ENCODE measurements around the gene KIAA1671. TPM values are rescaled to one million over a fixed set of nuclear protein-coding genes. Genes with fewer than 3 reads are reported as not detected.

Gene KIAA1671
- total and polyA plus RNA-seq, 2 donors (not counting 1 experiment from before 2014, with no cell fraction given) = 0.01 to 0.02 TPM

GRCh38 chr22:25147642-25147928 is 195.1 kb downstream of the KIAA1671 start:
- Histone ChIP-seq H3K27me3 (replicated peaks in 1 of 4; ENCODE audit: control extremely low read depth in 1 of 4, control insufficient read depth in 3 of 4, insufficient read depth in 4 of 4, low read length in 3 of 4) (no peaks in the 10 kb centered on the region), H3K9ac (ENCODE audit: low read length) (no peak overlapping the region), H3K4me2 (replicated peaks; ENCODE audit: low read depth, low read length, poor library complexity, severe bottlenecking) (no peak overlapping the region), H4K20me1 (ENCODE audit: control insufficient read depth, insufficient read depth, low read length, poor library complexity, severe bottlenecking) (no peaks in the 10 kb centered on the region), H3K4me1 (ENCODE audit: control insufficient read depth in 2 of 2, insufficient read depth in 2 of 2, low read length in 2 of 2) (no peaks in the 10 kb centered on the region), H2AFZ (ENCODE audit: insufficient read depth, low read depth, low read length, poor library complexity, severe bottlenecking) (no peak overlapping the region), H3K4me3 (ENCODE audit: control extremely low read depth in 1 of 5, extremely low read depth in 1 of 5, insufficient read depth in 1 of 5, low read depth in 2 of 5, low read length in 4 of 5) (no peak overlapping the region), H3K79me2 (ENCODE audit: control insufficient read depth, insufficient read depth, low read length) (no peaks in the 10 kb centered on the region), H3K27ac (ENCODE audit: low read length in 2 of 2) (no peak overlapping the region), H3K9me3 (ENCODE audit: control extremely low read depth in 1 of 3, control insufficient read depth in 2 of 3, insufficient read depth in 1 of 3, low read length in 2 of 3) (no peaks in the 10 kb centered on the region), H3K36me3 (replicated peaks in 1 of 2; ENCODE audit: control extremely low read depth in 1 of 2, control insufficient read depth in 1 of 2, extremely low read depth in 1 of 2, insufficient read depth in 2 of 2, low read length in 1 of 2) (no peaks in the 10 kb centered on the region)
- no peak for ATAC-seq (ENCODE audit: low read depth)
- Mint-ChIP-seq H3K9me3 (ENCODE audit: insufficient read depth) (no peaks in the 10 kb centered on the region), H3K4me3 (no peak overlapping the region), H3K27me3 (peaks cover 4% of the 10 kb centered on the region), H3K27ac (no peak overlapping the region), H3K4me1 (no peaks in the 10 kb centered on the region)
- CTCF ChIA-PET = no interaction called here
- intact Hi-C loops (cut with micrococcal nuclease) = no loop called here
- POLR2A ChIA-PET = no interaction called here
- no CpG with 5 or more reads among the region's 2 CpGs for WGBS (ENCODE audit: insufficient coverage)
- no peak for DNase-seq
- TF ChIP-seq, protein P1, sequence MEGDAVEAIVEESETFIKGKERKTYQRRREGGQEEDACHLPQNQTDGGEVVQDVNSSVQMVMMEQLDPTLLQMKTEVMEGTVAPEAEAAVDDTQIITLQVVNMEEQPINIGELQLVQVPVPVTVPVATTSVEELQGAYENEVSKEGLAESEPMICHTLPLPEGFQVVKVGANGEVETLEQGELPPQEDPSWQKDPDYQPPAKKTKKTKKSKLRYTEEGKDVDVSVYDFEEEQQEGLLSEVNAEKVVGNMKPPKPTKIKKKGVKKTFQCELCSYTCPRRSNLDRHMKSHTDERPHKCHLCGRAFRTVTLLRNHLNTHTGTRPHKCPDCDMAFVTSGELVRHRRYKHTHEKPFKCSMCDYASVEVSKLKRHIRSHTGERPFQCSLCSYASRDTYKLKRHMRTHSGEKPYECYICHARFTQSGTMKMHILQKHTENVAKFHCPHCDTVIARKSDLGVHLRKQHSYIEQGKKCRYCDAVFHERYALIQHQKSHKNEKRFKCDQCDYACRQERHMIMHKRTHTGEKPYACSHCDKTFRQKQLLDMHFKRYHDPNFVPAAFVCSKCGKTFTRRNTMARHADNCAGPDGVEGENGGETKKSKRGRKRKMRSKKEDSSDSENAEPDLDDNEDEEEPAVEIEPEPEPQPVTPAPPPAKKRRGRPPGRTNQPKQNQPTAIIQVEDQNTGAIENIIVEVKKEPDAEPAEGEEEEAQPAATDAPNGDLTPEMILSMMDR (IDR thresholded peaks at IDR 0.05) = no peak
- no peak for TF ChIP-seq EZH2 (IDR thresholded peaks at IDR 0.05; ENCODE audit: borderline replicate concordance, insufficient read depth, low read depth, low read length, poor library complexity, severe bottlenecking)

DNA sequence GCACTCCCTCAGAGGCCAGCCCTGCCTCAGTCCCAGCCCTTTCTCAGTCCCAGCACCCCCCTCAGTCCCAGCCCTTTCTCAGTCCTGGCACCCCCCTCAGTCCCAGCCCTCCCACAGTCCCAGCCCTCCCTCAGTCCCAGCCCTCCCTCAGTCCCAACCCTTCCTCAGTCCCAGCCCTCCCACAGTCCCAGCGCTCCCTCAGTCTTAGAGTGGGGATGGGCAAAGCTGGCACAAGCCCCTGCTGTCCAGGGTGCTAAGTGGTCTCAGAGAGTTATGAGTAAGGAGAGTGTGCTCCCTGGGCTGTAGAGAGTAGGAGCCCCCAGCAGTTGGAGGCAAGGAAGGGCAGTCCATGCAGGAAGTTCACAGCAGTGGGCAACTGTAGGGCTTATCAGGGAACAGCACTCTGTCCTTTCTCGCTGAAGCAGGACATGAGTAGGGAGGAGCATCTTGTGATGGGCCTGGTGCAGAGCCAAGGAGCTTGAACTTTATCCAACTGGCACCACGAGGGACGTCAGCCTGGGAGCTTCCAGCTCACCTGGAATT is 195.7 kb downstream of the KIAA1671 start:
- 29% methylated on average over 3 of the region's 4 CpGs for whole genome bisulfite sequencing (ENCODE audit: insufficient coverage)
- Histone ChIP-seq H3K36me3 (replicated peaks in 1 of 2; ENCODE audit: control extremely low read depth in 1 of 2, control insufficient read depth in 1 of 2, extremely low read depth in 1 of 2, insufficient read depth in 2 of 2, low read length in 1 of 2) (no peaks in the 10 kb centered on the region), H4K20me1 (ENCODE audit: control insufficient read depth, insufficient read depth, low read length, poor library complexity, severe bottlenecking) (no peaks in the 10 kb centered on the region), H3K9me3 (ENCODE audit: control extremely low read depth in 1 of 3, control insufficient read depth in 2 of 3, insufficient read depth in 1 of 3, low read length in 2 of 3) (no peaks in the 10 kb centered on the region), H2AFZ (ENCODE audit: insufficient read depth, low read depth, low read length, poor library complexity, severe bottlenecking) (no peak overlapping the region), H3K4me1 (ENCODE audit: control insufficient read depth in 2 of 2, insufficient read depth in 2 of 2, low read length in 2 of 2) (no peaks in the 10 kb centered on the region), H3K4me3 (ENCODE audit: control extremely low read depth in 1 of 5, extremely low read depth in 1 of 5, insufficient read depth in 1 of 5, low read depth in 2 of 5, low read length in 4 of 5) (no peak overlapping the region), H3K27me3 (replicated peaks in 1 of 4; ENCODE audit: control extremely low read depth in 1 of 4, control insufficient read depth in 3 of 4, insufficient read depth in 4 of 4, low read length in 3 of 4) (no peaks in the 10 kb centered on the region), H3K27ac (ENCODE audit: low read length in 2 of 2) (no peak overlapping the region), H3K9ac (ENCODE audit: low read length) (no peak overlapping the region), H3K4me2 (replicated peaks; ENCODE audit: low read depth, low read length, poor library complexity, severe bottlenecking) (no peak overlapping the region), H3K79me2 (ENCODE audit: control insufficient read depth, insufficient read depth, low read length) (no peaks in the 10 kb centered on the region)
- TF ChIP-seq, protein P1 (IDR thresholded peaks at IDR 0.05) = no peak
- TF ChIP-seq EZH2 (IDR thresholded peaks at IDR 0.05; ENCODE audit: borderline replicate concordance, insufficient read depth, low read depth, low read length, poor library complexity, severe bottlenecking) = no peak
- Mint-ChIP-seq H3K4me3 (no peak overlapping the region), H3K9me3 (ENCODE audit: insufficient read depth) (no peaks in the 10 kb centered on the region), H3K4me1 (no peaks in the 10 kb centered on the region), H3K27ac (no peak overlapping the region), H3K27me3 (peaks cover 4% of the 10 kb centered on the region)
- POLR2A ChIA-PET = no interaction called here
- DNase-seq = no peak
- intact Hi-C loops (cut with micrococcal nuclease) = no loop called here
- ATAC-seq (ENCODE audit: low read depth) = no peak
- CTCF ChIA-PET = no interaction called here
